SK-N-MC (cell line): ENCODE measurements around the gene CTRB2.

Experiments
- DNase-seq: peaks from one replicate; pipeline ENCODE4 v3.0.0-alpha.2; 2011; ENCODE audit warnings: low read depth, low spot score
- H3K27ac ChIP-seq: fragments of 200-600 bp; sonication (generic); 2 replicates; pipeline ENCODE4 v1.5.1; 2016; ENCODE audit warnings: mixed run types
- H3K36me3 ChIP-seq: fragments of 200-600 bp; sonication (generic); 2 replicates; pipeline ENCODE4 v1.6.1; 2017; ENCODE audit warnings: antibody characterized with exemption, low read length, mixed read lengths; ENCODE audit not compliant: insufficient read depth
- H3K4me3 ChIP-seq: fragments of 200-600 bp; sonication (generic); 2 replicates; pipeline ENCODE4 v1.5.1; 2016
- H3K9ac ChIP-seq: fragments of 200-600 bp; sonication (generic); 2 replicates; pipeline ENCODE4 v1.8.0; 2017; ENCODE audit warnings: mixed run types, mixed read lengths; ENCODE audit not compliant: insufficient read length
- H3K9me3 ChIP-seq: fragments of 200-600 bp; sonication (generic); 2 replicates; pipeline ENCODE4 v1.6.1; 2017; ENCODE audit warnings: low read depth, mild to moderate bottlenecking, antibody characterized with exemption, low read length, moderate library complexity, mixed read lengths
- EZH2 ChIP-seq: fragments of 200-600 bp; sonication (generic); IDR thresholded peaks from one replicate; pipeline ENCODE4 v1.6.1; 2017; ENCODE audit warnings: antibody characterized with exemption
- FOXP2 ChIP-seq: optimal IDR thresholded peaks from 2 replicates; pipeline ENCODE3; 2011; ENCODE audit warnings: mild to moderate bottlenecking, moderate library complexity; ENCODE audit not compliant: insufficient read depth; ENCODE audit errors: extremely low read length, control extremely low read depth
- POLR2AphosphoS5 ChIP-seq: IDR thresholded peaks from 2 replicates; pipeline ENCODE4 v1.6.1; 2012; ENCODE audit warnings: mild to moderate bottlenecking, low read depth, low read length, borderline replicate concordance

Gene CTRB2

GRCh38 chr16:75175074-75175473 is 31.9 kb downstream of the CTRB2 start:
- H3K27ac ChIP-seq, result no peak overlapping the region
- DNase-seq, result no peak
- H3K4me3 ChIP-seq, result no peak overlapping the region
- H3K9ac ChIP-seq, result no peak overlapping the region
- TF ChIP-seq FOXP2, result no peak
- no peak for TF ChIP-seq POLR2AphosphoS5
- no peak for TF ChIP-seq EZH2
- peaks cover 9% of the 10 kb centered on the region; the same call in 1 of the 2 replicates for H3K36me3 ChIP-seq
- H3K9me3 ChIP-seq, result peaks cover 4% of the 10 kb centered on the region; the same call in 1 of the 2 replicates

DNA sequence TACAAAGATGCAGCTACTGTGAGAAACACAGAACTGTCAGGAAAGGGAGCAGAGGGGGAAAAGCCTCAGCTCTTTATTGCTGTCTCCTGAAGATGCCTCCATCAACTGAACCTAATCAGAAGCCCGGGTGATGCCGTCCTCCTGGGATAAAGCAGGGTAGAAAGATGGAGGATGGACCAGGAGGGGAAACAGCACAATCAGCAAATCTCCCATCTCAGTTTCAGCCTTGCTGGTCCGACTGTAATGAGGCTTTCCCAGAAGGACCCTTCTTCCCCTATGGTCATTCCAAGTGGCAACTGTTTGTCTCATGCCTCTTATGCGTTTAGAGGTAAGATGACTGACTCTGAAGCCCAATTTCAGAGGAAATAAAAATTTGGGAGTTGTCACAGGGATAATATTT is 34.4 kb downstream of the CTRB2 start:
- H3K9me3 ChIP-seq, result peaks cover 6% of the 10 kb centered on the region; the same call in 1 of the 2 replicates
- DNase-seq, result no peak
- no peak overlapping the region for H3K4me3 ChIP-seq
- no peak for TF ChIP-seq EZH2
- TF ChIP-seq POLR2AphosphoS5, result no peak
- TF ChIP-seq FOXP2, result no peak
- peaks cover 34% of the 10 kb centered on the region for H3K36me3 ChIP-seq
- H3K9ac ChIP-seq, result no peak overlapping the region
- H3K27ac ChIP-seq, result no peak overlapping the region

DNA sequence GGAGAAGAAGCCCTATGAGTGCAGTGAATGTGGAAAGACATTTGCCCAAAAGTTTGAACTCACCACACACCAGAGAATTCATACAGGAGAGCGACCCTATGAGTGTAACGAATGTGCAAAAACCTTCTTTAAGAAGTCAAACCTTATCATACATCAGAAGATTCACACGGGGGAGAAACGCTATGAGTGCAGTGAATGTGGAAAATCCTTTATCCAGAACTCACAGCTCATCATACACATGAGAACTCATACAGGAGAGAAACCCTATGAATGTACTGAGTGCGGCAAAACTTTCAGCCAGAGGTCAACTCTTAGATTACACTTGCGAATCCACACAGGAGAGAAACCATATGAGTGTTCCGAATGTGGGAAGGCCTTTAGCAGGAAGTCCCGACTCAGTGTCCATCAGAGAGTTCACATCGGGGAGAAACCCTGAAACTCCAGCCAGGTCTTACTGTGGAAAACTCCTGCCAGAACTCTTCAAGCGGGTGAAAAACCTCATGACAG is 37.0 kb downstream of the CTRB2 start:
- peaks cover 50% of the 10 kb centered on the region for H3K36me3 ChIP-seq
- no peak overlapping the region for H3K27ac ChIP-seq
- TF ChIP-seq EZH2, result no peak
- TF ChIP-seq FOXP2, result no peak
- TF ChIP-seq POLR2AphosphoS5, result no peak
- no peak overlapping the region for H3K9ac ChIP-seq
- no peak for DNase-seq
- no peak overlapping the region for H3K4me3 ChIP-seq
- peaks cover 6% of the 10 kb centered on the region; the same call in 1 of the 2 replicates for H3K9me3 ChIP-seq

GRCh38 chr16:75160386-75160785 is 46.6 kb downstream of the CTRB2 start:
- no peaks in the 10 kb centered on the region for H3K9me3 ChIP-seq
- TF ChIP-seq FOXP2, result no peak
- TF ChIP-seq POLR2AphosphoS5, result no peak
- TF ChIP-seq EZH2, result no peak
- H3K4me3 ChIP-seq, result no peak overlapping the region
- no peak overlapping the region for H3K9ac ChIP-seq
- H3K27ac ChIP-seq, result no peak overlapping the region
- peaks cover 17% of the 10 kb centered on the region; the same call in 1 of the 2 replicates for H3K36me3 ChIP-seq
- no peak for DNase-seq
